ENCODE results near the gene DNM2. TPM values are rescaled to one million over a fixed set of nuclear protein-coding genes. Genes with fewer than 3 reads are reported as not detected.

The DNM2 gene
- total and polyA plus RNA-seq, 9 of the 15 experiments (the other 6 are each of a cell fraction or from before 2014, with no cell fraction given): 2.2 to 161 (median 72.6) TPM

- BruUV-seq (replicated peaks): no TSS peak
- Histone ChIP-seq H3K27me3 (ENCODE audit: control insufficient read depth in 2 of 2, insufficient read depth in 2 of 2, low read length in 2 of 2) (no peaks in the 10 kb centered on the region), H3K4me3 (no peak overlapping the region), H3K4me2 (ENCODE audit: insufficient read depth, low read length) (no peak overlapping the region), H3K9me3 (replicated peaks; ENCODE audit: control insufficient read depth, insufficient read depth, low read depth, low read length) (no peaks in the 10 kb centered on the region), H2AFZ (ENCODE audit: low read depth, low read length) (no peak overlapping the region), H3K79me2 (ENCODE audit: control insufficient read depth, insufficient read depth, low read length) (no peaks in the 10 kb centered on the region; the same call in 2 of the 3 replicates), H3K4me1 (replicated peaks in 1 of 2; ENCODE audit: control insufficient read depth in 2 of 2, insufficient read depth in 2 of 2, low read length in 2 of 2) (peaks cover 12 to 60% of the 10 kb centered on the region in 2 experiments; a peak in 4 of 5 replicates), H3K9me1 (ENCODE audit: control insufficient read depth, insufficient read depth, low read length) (no peaks in the 10 kb centered on the region), H3K36me3 (ENCODE audit: control insufficient read depth, insufficient read depth, low read length) (peaks cover 84% of the 10 kb centered on the region; the same call in 2 of the 3 replicates), H3K9ac (ENCODE audit: insufficient read depth in 1 of 2, low read depth in 2 of 2, low read length in 2 of 2) (peak overlapping the region in 1 of 2 experiments; percentile 83; a peak in 1 of 4 replicates), H3K27ac (ENCODE audit: extremely low read depth, low read depth, low read length) (no peak overlapping the region), H4K20me1 (replicated peaks; ENCODE audit: control insufficient read depth, insufficient read depth, low read length) (peaks cover 7% of the 10 kb centered on the region; the same call in 1 of the 2 replicates)
- 95% methylated on average over 26 of the region's 27 CpGs for WGBS (ENCODE audit: insufficient coverage, low coverage, missing lambda C conversion rate)
- intact Hi-C loops (cut with micrococcal nuclease): no loop called here
- POLR2A ChIA-PET: interaction anchor here (1.1 kb wide), 1 partner anchor 14 kb away, joined by 7 read pairs; no protein-coding TSS in a partner anchor
- TF ChIP-seq RBM22 (IDR thresholded peaks at IDR 0.05; ENCODE audit: low read depth, low read length, poor library complexity, severe bottlenecking) (peak; percentile 21), ADNP (tag; IDR thresholded peaks at IDR 0.05) (peak; percentile 69), NFXL1 (CRISPR knock-in tag; IDR thresholded peaks at IDR 0.05) (no peak), BCOR (IDR thresholded peaks at IDR 0.05) (peak; percentile 87), KDM1A (IDR thresholded peaks at IDR 0.05) (peak; percentile 33 to 67; a peak in 2 of 4 replicates), SMARCA5 (IDR thresholded peaks at IDR 0.05) (0 out of 2 replicates have a peak, but pooled peaks have one; percentile 24), COPS2 (conservative IDR thresholded peaks at IDR 0.05) (no peak), ZNF121 (CRISPR knock-in tag; conservative IDR thresholded peaks at IDR 0.05) (peak; percentile 89), POLR2G (IDR thresholded peaks at IDR 0.05; ENCODE audit: low read depth, low read length) (peak; percentile 44; the same call in 1 of the 2 replicates)
- no peak for ATAC-seq
- in situ Hi-C loops (cut with MboI): no loop called here
- DNase-seq (ENCODE audit: extremely low read depth in 1 of 4, low spot score in 3 of 4): no peak
- FAIRE-seq: no peak
- CTCF ChIA-PET (ENCODE audit: low intra/inter-chr PET ratio): no interaction called here
Observed at GRCh38 chr19:10819124-10820060, 101.5 kb downstream of the DNM2 start.
